Right atrium auricular region (tissue), 2 donors: ENCODE data around the gene MINDY3. TPM values are rescaled to one million over a fixed set of nuclear protein-coding genes. Genes with fewer than 3 reads are reported as not detected.
"Not testable (repeated sequence)": the region's sequence is repeated elsewhere in the genome, so short reads cannot be mapped to it uniquely, and the experiment has no call there.

Experiments
- DNase-seq: peaks from one replicate; pipeline ENCODE4 v3.0.0-alpha.2; 2019; ENCODE audit warnings: low spot score
- H3K27ac ChIP-seq, 2 donors: fragments of 200-600 bp; sonication (generic); 1 replicate in 1 of 2; 2 replicates in 1 of 2; pipeline ENCODE4 v1.5.1; 2016 to 2019
- H3K27me3 ChIP-seq, 2 donors: fragments of 200-600 bp; sonication (generic); one replicate each; pipeline versions ENCODE4 v1.5.1 to v1.6.0; 2017 to 2019
- H3K36me3 ChIP-seq: fragments of 200-600 bp; sonication (generic); one replicate; pipeline ENCODE4 v1.5.1; 2016
- H3K4me1 ChIP-seq, 2 donors: fragments of 200-600 bp; sonication (generic); one replicate each; pipeline versions ENCODE4 v1.5.1 to v1.6.0; 2017 to 2019
- H3K4me3 ChIP-seq, 2 donors: fragments of 200-600 bp; sonication (generic); 1 replicate in 1 of 2; 2 replicates in 1 of 2; pipeline ENCODE4 v1.5.1; 2017 to 2019; ENCODE audit warnings: mild to moderate bottlenecking in 1 of 2, moderate library complexity in 1 of 2
- H3K9me3 ChIP-seq, 2 donors: fragments of 200-600 bp; sonication (generic); one replicate each; pipeline ENCODE4 v1.5.1; 2019
- total RNA-seq, 2 donors: library from RNA; depleted of rRNA; stranded (reverse); fragments of >200 nt; gene quantifications; one replicate each; pipeline ENCODE4 v1.1.0, GENCODE V29; 2016
- TF ChIP-seq, protein P1 (sequence below), 2 donors: fragments of 200-600 bp; sonication (generic); IDR thresholded peaks; one replicate each; pipeline ENCODE4 v1.5.1; 2019; ENCODE audit warnings: antibody characterized with exemption in 2 of 2

The MINDY3 gene
- total RNA-seq, 2 donors from 2014 or later: 15.1 to 15.3 TPM

- Histone ChIP-seq H3K4me1 (peaks cover 0 to 43% of the 10 kb centered on the region in 2 donors), H3K27ac (no peak overlapping the region), H3K27me3 (no peaks in the 10 kb centered on the region), H3K36me3 (peaks cover 3% of the 10 kb centered on the region), H3K4me3 (no peak overlapping the region), H3K9me3 (no peaks in the 10 kb centered on the region)
- no peak for DNase-seq
- TF ChIP-seq, protein P1, sequence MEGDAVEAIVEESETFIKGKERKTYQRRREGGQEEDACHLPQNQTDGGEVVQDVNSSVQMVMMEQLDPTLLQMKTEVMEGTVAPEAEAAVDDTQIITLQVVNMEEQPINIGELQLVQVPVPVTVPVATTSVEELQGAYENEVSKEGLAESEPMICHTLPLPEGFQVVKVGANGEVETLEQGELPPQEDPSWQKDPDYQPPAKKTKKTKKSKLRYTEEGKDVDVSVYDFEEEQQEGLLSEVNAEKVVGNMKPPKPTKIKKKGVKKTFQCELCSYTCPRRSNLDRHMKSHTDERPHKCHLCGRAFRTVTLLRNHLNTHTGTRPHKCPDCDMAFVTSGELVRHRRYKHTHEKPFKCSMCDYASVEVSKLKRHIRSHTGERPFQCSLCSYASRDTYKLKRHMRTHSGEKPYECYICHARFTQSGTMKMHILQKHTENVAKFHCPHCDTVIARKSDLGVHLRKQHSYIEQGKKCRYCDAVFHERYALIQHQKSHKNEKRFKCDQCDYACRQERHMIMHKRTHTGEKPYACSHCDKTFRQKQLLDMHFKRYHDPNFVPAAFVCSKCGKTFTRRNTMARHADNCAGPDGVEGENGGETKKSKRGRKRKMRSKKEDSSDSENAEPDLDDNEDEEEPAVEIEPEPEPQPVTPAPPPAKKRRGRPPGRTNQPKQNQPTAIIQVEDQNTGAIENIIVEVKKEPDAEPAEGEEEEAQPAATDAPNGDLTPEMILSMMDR (IDR thresholded peaks at IDR 0.05): no peak
These were observed 3.8 kb downstream of the MINDY3 start for GRCh38 chr10:15856328-15857015.

- Histone ChIP-seq H3K36me3 (peaks cover 3% of the 10 kb centered on the region), H3K4me3 (no peak overlapping the region), H3K27me3 (no peaks in the 10 kb centered on the region), H3K27ac (no peak overlapping the region), H3K9me3 (peaks cover 0 to 13% of the 10 kb centered on the region in 2 donors), H3K4me1 (peaks cover 0 to 27% of the 10 kb centered on the region in 2 donors)
- TF ChIP-seq, protein P1 (IDR thresholded peaks at IDR 0.05): no peak
- no peak for DNase-seq
These were observed 6.5 kb downstream of the MINDY3 start for GRCh38 chr10:15853800-15854199.

- TF ChIP-seq, protein P1 (IDR thresholded peaks at IDR 0.05): no peak
- peaks cover 0 to 13% of the 10 kb centered on the region in 2 donors for H3K9me3 ChIP-seq
These were observed 8.2 kb downstream of the MINDY3 start for GRCh38 chr10:15852111-15852557.

DNA sequence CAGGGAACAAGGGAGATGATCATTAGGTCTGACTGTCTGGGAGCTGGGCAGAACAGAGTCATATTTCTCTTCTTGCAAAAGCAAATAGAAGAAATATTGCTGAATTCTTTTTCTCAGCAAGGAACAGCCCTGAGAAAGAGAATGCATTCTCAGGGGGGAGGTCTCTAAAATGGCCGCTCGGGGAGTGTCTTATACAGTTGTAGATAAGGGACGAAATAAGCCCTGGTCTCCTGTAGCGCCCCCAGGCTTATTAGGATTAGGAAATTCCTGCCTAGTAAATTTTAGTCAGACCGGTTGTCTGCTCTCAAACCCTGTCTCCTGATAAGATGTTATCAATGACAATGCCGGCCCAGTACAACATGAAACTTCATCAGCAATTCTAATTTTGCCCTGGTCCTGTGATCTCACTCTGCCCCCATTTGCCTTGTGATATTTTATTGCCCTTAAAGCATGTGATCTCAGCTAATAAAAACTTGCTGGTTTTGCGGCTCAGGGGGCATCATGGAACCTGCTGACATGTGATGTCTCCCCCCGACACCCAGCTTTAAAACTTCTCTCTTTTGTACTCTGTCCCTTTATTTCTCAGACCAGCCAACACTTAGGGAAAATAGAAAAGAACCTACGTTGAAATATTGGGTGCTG, 9.8 kb downstream of the MINDY3 start:
- H3K9me3 ChIP-seq: peaks cover 0 to 13% of the 10 kb centered on the region in 2 donors
- not testable (repeated sequence) for H3K27ac ChIP-seq, H3K36me3 ChIP-seq, H3K27me3 ChIP-seq, H3K4me1 ChIP-seq, DNase-seq, H3K4me3 ChIP-seq

More at GRCh38 chr10:15852111-15852557, 8.2 kb downstream of the MINDY3 start:
- peaks cover 3% of the 10 kb centered on the region for H3K36me3 ChIP-seq
- no peaks in the 10 kb centered on the region for H3K27me3 ChIP-seq
- no peak overlapping the region for H3K27ac ChIP-seq
- no peak for DNase-seq
- H3K4me3 ChIP-seq: no peak overlapping the region
- H3K4me1 ChIP-seq: peaks cover 0 to 10% of the 10 kb centered on the region in 2 donors

GRCh38 chr10:15849316-15849715, 11.0 kb downstream of the MINDY3 start:
- Histone ChIP-seq H3K4me3 (no peak overlapping the region), H3K36me3 (peaks cover 3% of the 10 kb centered on the region), H3K27me3 (no peaks in the 10 kb centered on the region), H3K9me3 (peaks cover 0 to 13% of the 10 kb centered on the region in 2 donors), H3K4me1 (no peaks in the 10 kb centered on the region), H3K27ac (no peak overlapping the region)
- TF ChIP-seq, protein P1 (IDR thresholded peaks at IDR 0.05): no peak
- no peak for DNase-seq

GRCh38 chr10:15847481-15847880, 12.8 kb downstream of the MINDY3 start:
- no peak for DNase-seq
- Histone ChIP-seq H3K36me3 (peaks cover 3% of the 10 kb centered on the region), H3K4me3 (no peak overlapping the region), H3K4me1 (peaks cover 0 to 3% of the 10 kb centered on the region in 2 donors), H3K27me3 (no peaks in the 10 kb centered on the region), H3K27ac (no peak overlapping the region), H3K9me3 (peaks cover 0 to 13% of the 10 kb centered on the region in 2 donors)
- TF ChIP-seq, protein P1 (IDR thresholded peaks at IDR 0.05): no peak
